Endodermal cell (in vitro differentiated cells): ENCODE measurements around the gene KRTAP12-4. TPM values are rescaled to one million over a fixed set of nuclear protein-coding genes. Genes with fewer than 3 reads are reported as not detected.
"Not testable (repeated sequence)": the region's sequence is repeated elsewhere in the genome, so short reads cannot be mapped to it uniquely, and the experiment has no call there.

Experiments
- DNase-seq: peaks from one replicate; pipeline ENCODE4 v3.0.0-alpha.2; 2017
- H3K27ac ChIP-seq: 2 replicates; pipeline ENCODE4 v1.5.1; 2013; ENCODE audit warnings: mild to moderate bottlenecking, low read depth, low read length, moderate library complexity
- H3K27me3 ChIP-seq: 2 replicates; pipeline ENCODE4 v1.6.1; 2013; ENCODE audit warnings: mild to moderate bottlenecking, low read length, moderate library complexity; ENCODE audit not compliant: insufficient read depth, control insufficient read depth, poor library complexity, severe bottlenecking
- H3K36me3 ChIP-seq: 2 replicates; pipeline ENCODE4 v1.7.0; 2013; ENCODE audit warnings: mild to moderate bottlenecking, low read length, moderate library complexity; ENCODE audit not compliant: control insufficient read depth, insufficient read depth
- H3K4me1 ChIP-seq: one replicate; pipeline ENCODE4 v1.7.0; 2013; ENCODE audit warnings: low read length; ENCODE audit not compliant: control insufficient read depth, insufficient read depth
- H3K4me3 ChIP-seq: 2 replicates; pipeline ENCODE4 v1.5.1; 2013; ENCODE audit warnings: mild to moderate bottlenecking, low read length, moderate library complexity
- H3K9ac ChIP-seq: 2 replicates; pipeline ENCODE4 v1.6.1; 2013; ENCODE audit warnings: mild to moderate bottlenecking, low read length, moderate library complexity; ENCODE audit not compliant: poor library complexity, severe bottlenecking; ENCODE audit errors: extremely low read depth
- H3K9me3 ChIP-seq: 2 replicates; pipeline ENCODE4 v1.6.1; 2013; ENCODE audit warnings: mild to moderate bottlenecking, low read length, moderate library complexity; ENCODE audit not compliant: control insufficient read depth
- H3K27ac Mint-ChIP-seq: 2 replicates; pipeline ENCODE4 v1.8.0; 2020; ENCODE audit warnings: mixed read lengths
- H3K27me3 Mint-ChIP-seq: 2 replicates; pipeline ENCODE4 v1.8.0; 2021; ENCODE audit warnings: mild to moderate bottlenecking, mixed read lengths; ENCODE audit not compliant: insufficient read depth
- H3K36me3 Mint-ChIP-seq: 2 replicates; pipeline ENCODE4 v1.8.0; 2020; ENCODE audit warnings: low read depth, mixed read lengths
- H3K4me1 Mint-ChIP-seq: 2 replicates; pipeline ENCODE4 v1.8.0; 2020; ENCODE audit warnings: mixed read lengths
- H3K4me3 Mint-ChIP-seq: 2 replicates; pipeline ENCODE4 v1.8.0; 2020; ENCODE audit warnings: mild to moderate bottlenecking, moderate library complexity, mixed read lengths
- H3K9me3 Mint-ChIP-seq: 2 replicates; pipeline ENCODE4 v1.8.0; 2020; ENCODE audit warnings: mild to moderate bottlenecking, mixed read lengths
- WGBS, 2 experiments: methylation state at CpG; one replicate each; pipeline versions ENCODE4 v1.1.5 to v1.1.7; 2013; ENCODE audit warnings: missing lambda C conversion rate in 2 of 2, mixed read lengths in 1 of 2; ENCODE audit not compliant: insufficient coverage in 1 of 2, insufficient read length in 1 of 2; 5-methylcytosine and 5-hydroxymethylcytosine counted together
- total RNA-seq, 2 donors: library from RNA; stranded (reverse); fragmentation: NEBNext Ultra II Directional in 1 of 2; extraction: Animal tissue kit (Norgen Biotek cat#: 25700) in 1 of 2; gene quantifications; 2 replicates in 1 of 2; 3 replicates in 1 of 2; pipeline ENCODE4 v1.2.1, GENCODE V29; 2021
- TF ChIP-seq, protein P1 (sequence below): fragments of 200-600 bp; sonication (generic); conservative IDR thresholded peaks from 2 replicates; pipeline ENCODE4 v1.5.0; 2021; ENCODE audit warnings: antibody characterized with exemption, mild to moderate bottlenecking

Gene KRTAP12-4
- total RNA-seq, 2 donors from 2014 or later = not detected

DNA sequence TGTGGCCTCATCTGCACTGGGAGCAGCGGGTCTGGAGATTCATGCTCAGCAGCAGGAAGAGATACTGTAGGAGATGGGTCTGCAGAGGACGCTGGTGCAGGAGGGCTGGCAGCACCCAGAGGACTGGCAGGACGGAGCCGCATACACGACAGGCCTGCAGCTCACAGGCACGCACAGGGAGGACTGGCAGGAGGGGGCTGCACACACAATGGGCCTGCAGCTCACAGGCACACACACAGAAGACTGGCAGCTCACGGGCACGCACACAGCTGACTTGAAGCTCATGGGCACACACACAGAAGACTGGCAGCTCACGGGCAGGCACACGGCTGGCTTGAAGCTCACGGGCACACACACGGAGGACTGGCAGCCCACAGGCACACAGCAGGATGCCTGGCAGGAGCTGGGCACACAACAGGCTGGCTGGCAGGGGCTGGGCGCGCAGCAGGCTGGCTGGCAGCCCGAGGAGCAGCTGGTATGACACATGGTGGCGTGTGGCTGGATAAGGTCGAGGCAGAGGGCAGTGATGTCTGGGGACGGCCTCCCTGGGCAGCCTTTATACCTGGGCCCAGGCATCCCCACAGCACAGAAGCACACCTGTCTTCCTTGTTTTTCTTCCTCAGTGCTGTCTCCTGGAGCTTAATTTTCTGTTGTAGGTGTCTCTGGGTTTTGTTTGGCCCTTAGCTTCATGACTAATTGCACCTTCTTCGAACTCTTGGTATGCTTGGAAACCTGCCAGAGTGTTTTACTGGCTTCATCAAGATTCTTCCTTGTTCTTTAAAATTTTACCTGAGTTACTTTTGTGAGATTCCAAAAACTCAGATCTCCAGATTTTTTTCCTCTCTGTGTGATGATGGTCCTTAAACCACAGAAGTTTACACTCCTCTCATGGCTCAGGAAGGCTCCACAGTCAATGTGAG, 12.2 kb upstream of the KRTAP12-4 start, which contains the start of gene KRTAP12-2:
KRTAP12-2 (minus strand) TSS at position 527 of the 920 bp plus-strand sequence; CDS start at position 486, 41 bp downstream.
- TF ChIP-seq, protein P1, sequence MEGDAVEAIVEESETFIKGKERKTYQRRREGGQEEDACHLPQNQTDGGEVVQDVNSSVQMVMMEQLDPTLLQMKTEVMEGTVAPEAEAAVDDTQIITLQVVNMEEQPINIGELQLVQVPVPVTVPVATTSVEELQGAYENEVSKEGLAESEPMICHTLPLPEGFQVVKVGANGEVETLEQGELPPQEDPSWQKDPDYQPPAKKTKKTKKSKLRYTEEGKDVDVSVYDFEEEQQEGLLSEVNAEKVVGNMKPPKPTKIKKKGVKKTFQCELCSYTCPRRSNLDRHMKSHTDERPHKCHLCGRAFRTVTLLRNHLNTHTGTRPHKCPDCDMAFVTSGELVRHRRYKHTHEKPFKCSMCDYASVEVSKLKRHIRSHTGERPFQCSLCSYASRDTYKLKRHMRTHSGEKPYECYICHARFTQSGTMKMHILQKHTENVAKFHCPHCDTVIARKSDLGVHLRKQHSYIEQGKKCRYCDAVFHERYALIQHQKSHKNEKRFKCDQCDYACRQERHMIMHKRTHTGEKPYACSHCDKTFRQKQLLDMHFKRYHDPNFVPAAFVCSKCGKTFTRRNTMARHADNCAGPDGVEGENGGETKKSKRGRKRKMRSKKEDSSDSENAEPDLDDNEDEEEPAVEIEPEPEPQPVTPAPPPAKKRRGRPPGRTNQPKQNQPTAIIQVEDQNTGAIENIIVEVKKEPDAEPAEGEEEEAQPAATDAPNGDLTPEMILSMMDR = no peak
- Mint-ChIP-seq H3K4me3 (no peak within 1 kb of the TSS), H3K9me3 (peaks cover 40% of the 10 kb centered on the region), H3K27me3 (peaks cover 8% of the 10 kb centered on the region), H3K27ac (no peak within 1 kb of the TSS), H3K4me1 (peaks cover 2% of the 10 kb centered on the region), H3K36me3 (no peaks in the 10 kb centered on the region)
- peaks cover 28% of the 10 kb centered on the region for H3K9me3 ChIP-seq
- DNase-seq = no peak
- H3K4me1 ChIP-seq = no peaks in the 10 kb centered on the region
- no peaks in the 10 kb centered on the region for H3K27me3 ChIP-seq
- WGBS, 2 experiments = 86% methylated on average over 12 to 19 of the region's 19 CpGs
- H3K4me3 ChIP-seq = no peak within 1 kb of the TSS
- H3K36me3 ChIP-seq = no peaks in the 10 kb centered on the region
- H3K9ac ChIP-seq = no peak within 1 kb of the TSS
- no peak within 1 kb of the TSS for H3K27ac ChIP-seq

GRCh38 chr21:44664691-44665090, 10.2 kb upstream of the KRTAP12-4 start:
- no peak overlapping the region for H3K27ac ChIP-seq
- TF ChIP-seq, protein P1 = no peak
- no peak overlapping the region for H3K27ac Mint-ChIP-seq
- H3K4me3 ChIP-seq = no peak overlapping the region
- H3K36me3 Mint-ChIP-seq = no peaks in the 10 kb centered on the region
- H3K4me1 ChIP-seq = no peaks in the 10 kb centered on the region
- WGBS, 2 experiments = 87 to 92% methylated on average over 1 to 5 of the region's 5 CpGs
- H3K36me3 ChIP-seq = no peaks in the 10 kb centered on the region
- peaks cover 6% of the 10 kb centered on the region for H3K27me3 Mint-ChIP-seq
- no peak overlapping the region for H3K9ac ChIP-seq
- no peak overlapping the region for H3K4me3 Mint-ChIP-seq
- DNase-seq = no peak
- H3K9me3 Mint-ChIP-seq = peaks cover 26% of the 10 kb centered on the region
- H3K27me3 ChIP-seq = no peaks in the 10 kb centered on the region
- H3K9me3 ChIP-seq = peaks cover 8% of the 10 kb centered on the region
- peaks cover 4% of the 10 kb centered on the region for H3K4me1 Mint-ChIP-seq

GRCh38 chr21:44661567-44661966, 7.1 kb upstream of the KRTAP12-4 start:
- not testable (repeated sequence) for H3K9ac ChIP-seq, H3K27me3 Mint-ChIP-seq, H3K4me1 ChIP-seq, H3K4me3 Mint-ChIP-seq, H3K27me3 ChIP-seq, H3K9me3 ChIP-seq, H3K36me3 ChIP-seq, H3K27ac ChIP-seq, H3K4me3 ChIP-seq, H3K36me3 Mint-ChIP-seq, H3K27ac Mint-ChIP-seq, DNase-seq
- 44 to 65% methylated on average over 2 to 6 of the region's 7 CpGs for whole genome bisulfite sequencing, 2 experiments
- Mint-ChIP-seq H3K9me3 (peaks cover 12% of the 10 kb centered on the region), H3K4me1 (peaks cover 10% of the 10 kb centered on the region)
